DMS153 (cell line): ENCODE results near the gene SMIM12.

Source experiments
- DNase-seq: peaks from one replicate; lab custom pipeline; 2025; lab: John Stamatoyannopoulos, UW

The SMIM12 gene

GRCh38 chr1:34872133-34872503 lies 12.6 kb upstream of the SMIM12 start:
- no peak for DNase-seq

DNA sequence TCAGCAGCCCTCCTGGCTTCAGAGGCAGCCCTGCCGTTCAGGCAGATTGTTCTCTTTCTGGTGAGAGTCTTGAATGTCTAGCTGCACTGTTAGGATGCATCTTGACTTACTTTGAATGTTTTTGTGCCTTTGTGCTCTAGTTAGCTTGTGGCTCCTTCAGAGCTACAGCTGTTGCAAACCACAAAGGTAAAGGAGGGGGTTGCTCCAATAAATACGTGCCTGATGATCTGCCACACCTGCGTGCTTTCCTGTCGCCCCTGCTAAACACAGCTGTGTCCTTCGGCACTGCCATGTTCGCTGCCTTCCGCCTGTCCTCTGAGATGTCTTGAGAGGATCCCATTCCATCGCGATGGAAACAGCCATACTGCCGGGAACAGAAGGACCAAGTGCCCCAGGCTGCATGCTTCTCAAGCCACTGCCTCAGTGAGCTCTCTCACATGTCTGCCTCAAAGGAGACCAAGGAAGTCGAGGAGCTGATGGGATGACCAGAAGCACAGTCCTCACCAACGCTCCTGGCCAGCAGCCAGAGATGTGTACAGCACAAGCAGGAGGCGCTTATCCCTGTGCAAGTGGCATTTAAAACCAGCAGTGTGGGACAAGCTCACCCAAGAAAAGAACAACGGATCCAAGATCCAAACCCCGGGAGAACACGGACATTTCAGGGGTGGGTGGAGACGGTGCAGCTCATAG lies 12.0 kb upstream of the SMIM12 start:
- DNase-seq = no peak

DNA sequence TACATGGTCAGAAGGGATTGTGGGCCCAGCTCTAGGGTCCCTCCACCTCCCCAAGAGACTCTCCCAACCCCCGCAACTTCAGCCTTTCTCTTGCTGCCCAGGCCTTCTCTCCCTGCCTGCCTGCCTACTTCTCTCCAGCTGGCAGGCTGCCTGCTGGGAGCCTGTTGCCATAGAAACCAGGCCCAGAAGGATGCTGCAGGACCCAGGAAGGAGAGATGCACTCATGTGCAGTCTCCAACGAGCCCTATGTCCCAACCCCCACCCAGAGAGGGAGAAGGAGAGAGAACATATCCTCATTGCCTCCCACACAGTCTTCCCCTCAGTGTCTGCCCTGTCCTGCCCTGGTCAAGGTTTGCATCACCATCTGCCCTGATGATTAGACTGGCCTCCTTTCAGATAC lies 10.8 kb upstream of the SMIM12 start:
- no peak for DNase-seq

- no peak for DNase-seq
Observed at GRCh38 chr1:34869760-34870159, 10.2 kb upstream of the SMIM12 start.

GRCh38 chr1:34868230-34869049 lies 8.9 kb upstream of the SMIM12 start:
- DNase-seq = no peak

DNA sequence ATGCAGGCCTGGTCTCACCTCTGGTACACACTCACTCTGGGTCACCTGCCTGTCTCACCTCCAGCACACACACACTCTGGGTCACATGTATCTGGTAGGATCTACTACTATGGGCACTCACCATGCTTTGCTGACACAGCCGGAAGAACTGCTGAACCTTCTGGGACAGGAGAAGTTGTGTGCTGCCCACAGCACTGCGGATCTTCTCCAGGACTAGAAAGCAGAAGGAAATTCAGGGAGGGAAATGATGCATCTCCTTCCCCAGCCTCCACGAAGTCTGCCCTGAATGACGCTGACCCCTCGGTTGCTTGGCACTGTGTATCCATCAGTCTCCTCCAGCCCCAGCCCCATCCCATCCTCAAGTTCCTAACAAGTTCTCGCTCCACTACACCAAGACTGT lies 7.9 kb upstream of the SMIM12 start:
- no peak for DNase-seq

DNA sequence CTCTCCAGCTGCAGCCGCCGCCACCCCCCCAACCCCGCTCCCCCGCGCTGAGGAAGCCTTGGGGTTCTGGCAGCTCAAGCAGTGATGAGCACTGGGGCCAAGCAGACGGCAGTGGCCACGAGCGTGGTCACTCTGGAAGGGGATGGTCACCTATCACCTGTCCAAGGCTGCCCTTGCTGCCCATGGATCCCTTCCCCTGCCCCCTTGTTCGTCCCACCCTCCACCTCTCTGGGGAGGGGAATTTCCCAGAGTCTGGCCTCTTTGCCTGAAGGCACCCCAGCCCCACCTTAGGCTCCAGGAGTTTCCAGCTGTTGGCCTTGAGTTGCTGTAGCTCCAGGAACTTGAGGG lies 7.2 kb upstream of the SMIM12 start:
- DNase-seq = no peak

DNA sequence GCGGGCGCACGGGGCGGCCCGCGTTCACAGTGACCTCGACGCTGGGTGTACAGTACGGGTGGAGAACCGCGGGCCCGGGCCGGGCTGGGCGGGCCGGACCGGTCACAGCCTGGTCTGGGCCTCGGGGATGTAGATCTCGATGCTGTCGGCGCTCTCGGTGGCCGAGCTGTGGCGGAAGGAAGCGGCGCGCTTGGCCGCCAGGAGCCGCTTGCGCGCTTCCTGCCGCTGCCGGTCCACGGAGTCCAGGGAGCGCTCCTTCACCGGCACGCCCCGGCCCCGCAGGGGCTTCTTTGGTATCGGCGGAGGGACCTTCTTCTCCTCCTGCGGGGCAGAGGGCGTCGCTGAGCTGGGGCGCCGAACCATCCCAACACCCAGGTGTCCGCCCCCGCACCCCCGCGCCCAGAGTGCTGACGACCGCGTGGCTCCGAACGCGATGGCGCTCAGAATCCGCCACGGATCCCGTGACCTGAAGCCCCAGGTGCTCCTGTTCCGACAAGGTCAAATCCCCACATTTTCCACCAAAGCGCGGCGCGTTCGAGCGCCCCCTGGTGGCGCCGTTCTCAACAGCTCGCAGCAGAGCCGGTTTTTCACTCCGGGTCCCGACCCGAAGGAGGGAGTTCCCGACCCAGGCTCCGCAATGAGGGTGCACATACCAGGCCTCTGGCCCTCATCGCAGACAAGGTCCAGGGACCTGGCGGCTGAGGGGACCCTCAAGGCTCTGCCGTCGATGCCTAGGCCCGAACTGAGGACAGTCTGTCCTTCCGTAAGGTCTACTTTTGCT lies 6.6 kb upstream of the SMIM12 start:
- DNase-seq = peak; percentile 81

DNA sequence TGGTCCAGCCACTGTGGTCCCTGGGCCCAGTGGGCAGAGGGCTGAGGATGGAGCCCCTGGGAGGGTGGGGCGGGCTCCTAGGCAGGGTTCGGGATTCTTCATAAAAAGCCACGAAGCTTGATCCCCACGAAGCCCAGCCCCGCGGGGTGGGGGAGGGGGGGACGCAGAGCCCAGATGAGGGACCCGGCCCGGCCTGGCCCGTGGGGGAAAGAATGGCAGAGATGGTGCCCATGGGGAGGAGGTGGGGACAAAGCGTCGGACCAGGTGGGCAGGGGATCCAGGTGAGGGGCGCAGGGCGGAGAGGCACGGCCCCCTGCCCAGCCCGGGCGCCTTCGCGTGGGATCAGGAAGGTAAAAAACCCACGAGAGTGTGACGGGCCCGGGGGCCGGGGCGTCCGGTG lies 6.0 kb upstream of the SMIM12 start:
- DNase-seq = no peak

GRCh38 chr1:34864759-34865158 lies 5.2 kb upstream of the SMIM12 start:
- no peak for DNase-seq

GRCh38 chr1:34863501-34863900 lies 4.0 kb upstream of the SMIM12 start:
- no peak for DNase-seq

DNA sequence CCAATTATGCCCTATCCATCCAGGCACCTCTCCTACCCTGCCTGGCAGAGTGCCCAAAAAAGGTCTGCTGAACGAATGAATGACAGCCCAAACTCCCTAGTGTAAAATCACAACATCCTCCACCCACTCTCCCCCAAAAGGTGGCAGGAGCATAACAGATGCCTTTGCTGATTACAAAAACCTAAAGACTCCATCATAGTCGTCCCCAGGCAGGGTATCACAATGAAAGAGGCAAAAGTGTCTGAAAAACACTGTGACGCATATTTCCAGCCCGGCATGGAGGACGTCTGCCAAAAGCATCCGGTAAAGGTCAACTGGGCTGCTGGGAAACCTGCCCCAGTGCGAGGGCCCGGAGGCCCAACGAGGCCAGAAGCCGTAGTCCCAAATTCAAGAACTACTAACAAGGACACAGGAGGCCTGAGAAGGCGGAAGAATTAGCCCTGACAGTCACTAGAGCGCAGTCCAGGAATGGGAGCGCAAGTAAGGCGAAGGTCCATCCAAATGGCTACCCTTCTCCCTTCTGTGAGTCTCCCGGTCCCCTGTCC lies 576 bp downstream of the SMIM12 start:
- no peak for DNase-seq

DNA sequence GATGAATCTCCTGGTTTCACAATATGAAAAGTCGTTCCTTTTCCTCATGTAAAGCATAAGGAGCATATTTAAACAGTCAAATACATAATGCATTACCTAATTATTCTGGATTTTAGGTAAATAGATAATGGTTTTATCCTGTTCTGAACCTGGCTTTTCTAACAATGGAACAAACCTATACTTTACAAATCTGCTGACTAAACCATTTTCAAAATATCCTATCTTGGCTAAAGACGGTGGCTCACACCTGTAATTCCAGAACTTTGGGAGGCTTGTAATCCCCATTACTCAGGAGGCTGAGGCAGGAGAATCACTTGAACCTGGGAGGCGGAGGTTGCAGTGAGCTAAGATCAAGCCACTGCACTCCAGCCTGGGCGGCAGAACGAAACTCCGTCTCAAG lies 2.9 kb downstream of the SMIM12 start:
- no peak for DNase-seq

DNA sequence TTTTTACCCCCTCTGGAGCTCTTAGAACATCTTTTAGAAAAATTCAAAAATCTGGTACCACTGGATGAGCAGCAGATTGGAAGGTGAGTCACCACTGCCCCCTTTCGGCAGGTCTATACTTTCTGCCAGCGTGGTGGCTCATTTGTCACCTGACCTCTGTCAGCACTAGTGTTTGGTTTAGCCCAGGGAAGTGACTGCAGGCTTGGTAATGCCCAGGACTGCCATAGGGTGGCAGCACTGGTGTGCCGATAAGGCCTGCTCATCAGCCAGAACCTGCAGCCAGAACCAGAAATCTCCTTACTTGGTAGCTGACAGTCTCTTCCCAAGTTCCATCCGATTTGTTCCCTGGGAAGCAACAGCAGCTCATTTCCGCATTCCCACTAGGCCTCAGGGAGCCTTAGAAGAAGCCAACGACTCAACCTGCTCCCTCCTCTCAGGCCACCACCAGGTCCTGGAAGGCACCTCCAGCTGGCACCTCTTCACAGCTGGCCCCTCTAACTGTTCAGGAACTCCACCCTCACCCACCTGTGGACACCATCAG lies 6.8 kb downstream of the SMIM12 start:
- DNase-seq = peak; percentile 96

- DNase-seq = no peak
Observed at GRCh38 chr1:34851431-34852105, 8.0 kb downstream of the SMIM12 start.

DNA sequence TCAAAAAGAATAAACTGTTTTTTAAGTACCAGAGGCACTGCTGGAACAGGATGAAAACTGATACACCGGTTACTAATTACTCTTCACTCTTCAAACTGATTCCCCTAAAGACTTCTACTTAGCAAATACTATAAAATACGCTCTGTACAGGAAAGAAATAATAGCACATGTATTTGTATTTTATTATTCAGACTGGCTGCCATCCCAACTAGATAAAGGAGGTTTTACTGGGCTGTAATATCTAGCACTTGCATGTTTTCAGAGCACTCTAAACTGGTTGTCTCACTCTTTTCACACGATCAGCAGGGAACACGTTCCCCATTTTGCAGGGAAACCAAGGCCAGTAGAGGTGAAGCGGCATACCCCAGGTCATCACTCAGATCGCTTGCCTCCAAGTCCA lies 9.2 kb downstream of the SMIM12 start:
- DNase-seq = peak; percentile 34

- no peak for DNase-seq
Observed at GRCh38 chr1:34847094-34847493, 12.5 kb downstream of the SMIM12 start.

- no peak for DNase-seq
Observed at GRCh38 chr1:34846265-34846664, 13.3 kb downstream of the SMIM12 start.

DNA sequence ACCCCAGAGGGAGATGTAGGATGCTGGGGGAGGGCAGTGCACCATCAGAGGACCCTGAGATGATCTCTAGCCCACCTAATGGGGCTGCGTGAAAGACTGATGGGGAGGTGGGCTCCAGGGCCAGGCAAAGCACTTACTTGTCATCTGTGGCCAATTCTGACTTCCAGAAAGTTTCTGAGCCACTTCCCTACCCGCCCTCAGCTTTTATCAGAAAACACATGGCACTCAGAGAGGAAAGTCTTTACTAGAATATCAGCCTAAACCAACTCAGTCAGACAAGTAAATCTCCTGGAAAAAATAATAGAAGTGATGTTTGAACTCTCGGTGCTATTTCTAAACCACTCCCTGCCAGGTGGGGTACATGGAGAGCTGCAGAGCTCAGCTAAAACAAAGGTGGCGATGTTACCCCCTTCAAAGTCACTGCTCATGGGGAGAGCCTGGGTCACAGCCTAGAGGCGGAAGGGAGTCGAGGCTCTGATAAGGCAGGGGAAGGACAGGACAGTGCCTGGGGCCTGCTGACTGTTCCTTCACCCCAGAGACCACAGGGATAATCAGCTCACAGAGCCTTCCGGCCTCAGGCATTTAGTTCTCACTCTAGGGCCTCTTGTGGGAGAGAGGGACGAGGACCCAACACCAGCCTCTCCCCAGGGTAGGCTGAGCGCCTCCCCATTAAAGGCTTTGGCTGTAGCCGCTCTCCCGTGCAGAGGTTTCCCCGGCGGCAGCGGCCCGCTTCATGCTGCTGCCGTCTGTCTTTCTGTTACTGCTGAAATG lies 14.2 kb downstream of the SMIM12 start:
- no peak for DNase-seq

DNA sequence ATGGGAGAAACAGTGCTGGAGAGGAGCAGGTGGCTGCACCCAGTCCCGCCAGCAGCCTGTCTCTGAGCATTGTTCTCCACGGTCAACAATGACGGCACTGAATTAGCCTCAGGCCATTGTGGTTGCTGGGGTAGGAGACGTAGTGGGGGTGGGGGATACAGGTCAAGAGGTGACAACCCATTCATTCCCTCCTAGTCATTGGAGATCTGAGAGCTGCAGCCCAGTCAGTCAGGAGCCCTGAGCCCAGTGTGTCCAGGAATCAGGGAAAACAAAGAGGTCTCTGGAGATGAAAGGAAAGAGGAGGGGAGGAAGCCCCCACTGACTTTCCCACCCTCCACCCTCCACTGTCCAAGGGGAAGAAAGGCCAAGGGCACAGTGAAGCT lies 15.3 kb downstream of the SMIM12 start:
- DNase-seq = peak; percentile 52
